RWPE2 (cell line): ENCODE results near the gene ZNF451.

Experiments used
- ATAC-seq: fragments of 200-7000 bp; cut with Tn5 transposase; 3 replicates; pipeline ENCODE4 v1.9.1; 2021; ENCODE audit warnings: low read depth
- DNase-seq: peaks from one replicate; pipeline ENCODE4 v3.0.0-alpha.2; 2020; ENCODE audit warnings: low spot score
- H3K27ac ChIP-seq: fragments of 450-650 bp; 2 replicates; pipeline ENCODE4 v1.5.1; 2017; ENCODE audit warnings: mild to moderate bottlenecking; ENCODE audit not compliant: poor library complexity, severe bottlenecking
- H3K27me3 ChIP-seq: fragments of 250-450 bp; sonication (Bioruptor Pico); 2 replicates; pipeline ENCODE4 v1.5.1; 2021; ENCODE audit warnings: mild to moderate bottlenecking, moderate library complexity; ENCODE audit not compliant: insufficient read depth, poor library complexity, severe bottlenecking
- H3K36me3 ChIP-seq: fragments of 250-450 bp; sonication (Bioruptor Pico); 2 replicates; pipeline ENCODE4 v1.5.1; 2020; ENCODE audit warnings: low read depth, mild to moderate bottlenecking, moderate library complexity
- H3K4me1 ChIP-seq: fragments of 250-450 bp; sonication (Bioruptor Pico); 2 replicates; pipeline ENCODE4 v1.5.1; 2021; ENCODE audit warnings: mild to moderate bottlenecking, moderate library complexity; ENCODE audit not compliant: insufficient read depth, poor library complexity, severe bottlenecking
- H3K4me3 ChIP-seq: fragments of 250-450 bp; sonication (Bioruptor Pico); 2 replicates; pipeline ENCODE4 v1.5.1; 2021; ENCODE audit warnings: mild to moderate bottlenecking, moderate library complexity; ENCODE audit not compliant: severe bottlenecking
- H3K9me3 ChIP-seq: fragments of 250-450 bp; sonication (Bioruptor Pico); 2 replicates; pipeline ENCODE4 v1.5.1; 2021; ENCODE audit warnings: mild to moderate bottlenecking, moderate library complexity; ENCODE audit not compliant: severe bottlenecking
- CTCF ChIP-seq: fragments of 450-650 bp; IDR thresholded peaks from one replicate; pipeline ENCODE4 v1.5.1; 2017; ENCODE audit warnings: mild to moderate bottlenecking, moderate library complexity; ENCODE audit not compliant: poor library complexity, severe bottlenecking

Gene ZNF451

DNA sequence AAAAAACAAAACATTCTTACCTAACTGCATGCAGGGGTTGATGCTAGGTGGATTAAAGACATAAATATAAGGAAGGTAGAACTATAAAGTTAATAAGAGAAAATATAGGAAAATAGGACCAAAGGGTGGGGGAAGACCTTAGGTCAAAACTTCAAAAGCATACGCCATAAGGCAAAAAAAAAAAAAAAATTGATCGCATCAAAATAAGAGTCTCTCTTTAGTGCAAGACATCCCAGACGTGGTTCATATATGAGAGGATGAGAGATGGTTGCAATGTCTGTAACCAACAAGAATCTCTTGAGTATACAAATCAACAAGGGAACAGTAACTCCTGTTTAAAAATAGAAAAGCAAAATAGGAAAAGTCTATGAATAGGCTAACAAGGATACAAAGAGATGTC is 90.6 kb downstream of the ZNF451 start:
- no peak for ATAC-seq
- no peaks in the 10 kb centered on the region for H3K9me3 ChIP-seq
- peaks cover 16% of the 10 kb centered on the region for H3K36me3 ChIP-seq

GRCh38 chr6:57182017-57182432 is 92.0 kb downstream of the ZNF451 start:
- DNase-seq (no peak), ATAC-seq (no peak)
- Histone ChIP-seq H3K36me3 (peaks cover 24% of the 10 kb centered on the region), H3K4me3 (no peak overlapping the region), H3K27me3 (no peaks in the 10 kb centered on the region), H3K27ac (no peak overlapping the region), H3K4me1 (no peaks in the 10 kb centered on the region), H3K9me3 (no peaks in the 10 kb centered on the region)
- no peak for TF ChIP-seq CTCF

More for the DNA sequence above, 90.6 kb downstream of the ZNF451 start:
- Histone ChIP-seq H3K27me3 (no peaks in the 10 kb centered on the region), H3K4me1 (no peaks in the 10 kb centered on the region), H3K4me3 (no peak overlapping the region), H3K27ac (no peak overlapping the region)
- TF ChIP-seq CTCF = no peak
- DNase-seq = no peak

GRCh38 chr6:57183336-57183735 is 93.3 kb downstream of the ZNF451 start:
- no peak for ATAC-seq
- Histone ChIP-seq H3K36me3 (peaks cover 36% of the 10 kb centered on the region), H3K4me3 (no peak overlapping the region), H3K9me3 (no peaks in the 10 kb centered on the region), H3K4me1 (no peaks in the 10 kb centered on the region), H3K27me3 (no peaks in the 10 kb centered on the region), H3K27ac (no peak overlapping the region)
- no peak for DNase-seq
- no peak for TF ChIP-seq CTCF

GRCh38 chr6:57190140-57190539 is 100.2 kb downstream of the ZNF451 start:
- ATAC-seq = no peak
- TF ChIP-seq CTCF = peak; percentile 64

DNA sequence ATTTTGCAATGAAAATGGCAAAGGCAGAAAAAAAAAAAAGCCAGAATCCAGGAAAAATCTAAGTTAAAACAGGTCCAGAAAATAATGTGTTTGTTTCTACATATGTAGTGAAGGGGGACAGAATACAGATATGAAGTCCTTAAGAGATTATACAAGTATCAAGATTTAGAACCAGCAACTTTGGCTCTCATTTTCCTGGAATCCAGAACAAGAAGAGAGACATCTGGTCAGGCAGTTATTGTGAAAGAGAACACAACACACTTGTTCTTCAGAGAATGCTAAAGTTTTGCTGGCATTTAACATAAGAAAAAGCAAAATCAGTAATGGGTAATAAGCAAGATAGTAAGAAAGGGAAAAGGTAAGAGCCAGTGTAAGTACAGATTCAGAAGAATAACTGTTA is 103.2 kb downstream of the ZNF451 start:
- Histone ChIP-seq H3K27me3 (no peaks in the 10 kb centered on the region), H3K27ac (no peak overlapping the region), H3K9me3 (no peaks in the 10 kb centered on the region), H3K36me3 (peaks cover 82% of the 10 kb centered on the region), H3K4me3 (no peak overlapping the region), H3K4me1 (no peaks in the 10 kb centered on the region)
- no peak for ATAC-seq
- DNase-seq = no peak
- TF ChIP-seq CTCF = no peak

More at GRCh38 chr6:57190140-57190539, 100.2 kb downstream of the ZNF451 start:
- Histone ChIP-seq H3K27me3 (no peaks in the 10 kb centered on the region), H3K36me3 (peaks cover 85% of the 10 kb centered on the region), H3K4me3 (no peak overlapping the region), H3K9me3 (no peaks in the 10 kb centered on the region), H3K4me1 (no peaks in the 10 kb centered on the region), H3K27ac (no peak overlapping the region)
- no peak for DNase-seq
